T-helper 1 cell (primary cell): ENCODE data around the gene DDX25.
"Not testable (repeated sequence)": the region's sequence is repeated elsewhere in the genome, so short reads cannot be mapped to it uniquely, and the experiment has no call there.

Source experiments
- DNase-seq, 5 donors: peaks; one replicate each; pipeline ENCODE4 v3.0.0-alpha.2; 2012 to 2020
- total RNA-seq, 4 donors: gene quantifications; one replicate each; lab custom pipeline; 2026; lab: John Stamatoyannopoulos, UW

Gene DDX25
- 0 to 0.15 (median 0) reads per million in 4 donors for total RNA-seq

- peak in 1 of 5 donors; percentile 10 for DNase-seq
Measured at GRCh38 chr11:125903711-125904659, at the start of gene DDX25. TSS of gene DDX25 (plus strand) at chr11:125904508. CDS start at chr11:125904518, 10 bp downstream.

- DNase-seq, result not testable (repeated sequence)
Measured at GRCh38 chr11:125857670-125858069, 46.6 kb upstream of the DDX25 start.

- not testable (repeated sequence) for DNase-seq
Measured at GRCh38 chr11:125862786-125863185, 41.5 kb upstream of the DDX25 start.

GRCh38 chr11:125865354-125865753, 39.0 kb upstream of the DDX25 start:
- not testable (repeated sequence) for DNase-seq

DNA sequence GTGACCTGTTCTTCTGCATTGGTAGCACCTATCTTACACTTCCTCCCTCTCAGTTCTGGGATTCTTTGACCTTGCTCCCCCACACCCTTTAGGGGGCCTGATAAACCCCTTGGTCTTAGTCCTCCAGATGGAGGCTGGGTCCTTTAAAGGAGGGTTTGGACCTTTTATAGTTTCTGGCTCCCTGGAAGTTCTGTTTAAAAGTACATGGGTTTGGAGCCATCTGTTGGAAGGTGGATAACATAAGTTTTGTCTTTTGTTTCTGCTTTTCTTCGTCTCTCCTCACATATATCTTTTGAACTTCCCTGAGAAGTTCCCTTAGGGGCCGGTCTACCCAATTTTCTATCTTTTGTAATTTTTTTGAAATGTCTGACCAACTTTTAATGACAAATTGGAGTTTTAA, 34.8 kb upstream of the DDX25 start:
- no peak for DNase-seq

- peak in 1 of 5 donors; percentile 7 for DNase-seq
Measured at GRCh38 chr11:125871391-125872137, 32.7 kb upstream of the DDX25 start.

GRCh38 chr11:125872138-125872491, 32.2 kb upstream of the DDX25 start:
- DNase-seq, result no peak

GRCh38 chr11:125873881-125874555, 30.3 kb upstream of the DDX25 start:
- DNase-seq, result no peak

DNA sequence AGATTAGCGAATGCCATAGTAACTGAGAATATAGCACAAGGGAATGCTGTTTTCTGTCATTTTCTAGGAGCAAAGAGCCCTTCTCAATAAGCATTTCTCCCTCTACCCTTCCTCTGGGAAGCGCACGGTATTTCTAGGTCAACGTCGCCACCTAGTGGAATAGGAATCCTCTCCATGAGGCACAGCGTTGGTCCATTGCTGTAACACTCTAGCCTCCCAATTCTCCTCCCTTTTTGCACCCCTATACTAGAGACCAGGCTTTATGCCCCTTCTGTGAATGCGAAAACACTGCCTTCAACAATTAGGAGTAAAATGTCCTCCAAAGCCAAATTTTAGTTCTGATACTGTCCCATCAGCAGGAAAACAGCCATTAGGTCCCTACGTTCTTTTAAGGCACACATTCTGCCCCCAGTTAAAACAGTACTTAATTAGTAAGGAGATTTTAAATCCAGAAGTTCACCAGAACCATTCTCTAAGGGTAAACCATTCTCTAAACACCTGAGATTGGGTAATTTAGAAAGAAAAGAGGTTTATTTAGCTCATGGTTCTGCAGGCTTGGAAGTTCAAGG, 29.7 kb upstream of the DDX25 start:
- peak in 4 of 5 donors; percentile 13 to 39 (median 25) for DNase-seq

DNA sequence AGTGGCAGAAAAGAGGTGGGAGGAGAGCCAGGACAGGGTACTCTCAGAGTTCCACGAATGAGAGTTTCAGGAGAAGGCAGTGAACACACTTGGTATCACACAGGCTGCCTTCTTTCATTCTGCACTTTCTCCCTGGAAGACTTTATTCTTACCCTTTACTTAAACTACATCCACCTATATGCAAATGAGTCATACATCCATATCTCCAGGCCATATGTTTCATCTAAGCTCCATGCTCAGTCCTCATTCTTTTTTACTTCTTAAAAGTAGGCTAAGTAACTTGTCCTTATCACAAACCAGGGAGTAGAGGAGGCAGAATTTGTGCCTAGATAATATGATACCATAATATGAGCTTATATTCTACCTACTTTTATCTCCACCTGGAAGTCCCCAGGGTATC, 23.0 kb upstream of the DDX25 start:
- DNase-seq, result no peak

DNA sequence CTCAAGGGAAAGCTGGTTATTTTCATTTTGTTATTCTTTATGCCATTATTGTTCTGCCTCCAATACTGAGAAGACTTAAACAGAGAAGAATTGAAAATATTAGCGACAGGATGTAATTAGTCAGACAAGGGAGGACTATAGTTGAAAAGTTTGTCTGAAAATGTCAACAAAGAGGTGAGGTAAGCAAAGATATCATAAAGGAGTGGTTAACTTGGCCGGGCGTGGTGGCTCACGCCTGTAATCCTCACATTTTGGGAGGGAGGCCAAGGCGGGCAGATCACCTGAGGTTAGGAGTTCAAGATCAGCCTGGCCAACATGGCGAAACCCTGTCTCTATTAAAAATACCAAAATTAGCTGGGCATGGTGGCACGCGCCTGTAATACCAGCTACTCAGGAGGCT, 20.9 kb upstream of the DDX25 start:
- no peak for DNase-seq

DNA sequence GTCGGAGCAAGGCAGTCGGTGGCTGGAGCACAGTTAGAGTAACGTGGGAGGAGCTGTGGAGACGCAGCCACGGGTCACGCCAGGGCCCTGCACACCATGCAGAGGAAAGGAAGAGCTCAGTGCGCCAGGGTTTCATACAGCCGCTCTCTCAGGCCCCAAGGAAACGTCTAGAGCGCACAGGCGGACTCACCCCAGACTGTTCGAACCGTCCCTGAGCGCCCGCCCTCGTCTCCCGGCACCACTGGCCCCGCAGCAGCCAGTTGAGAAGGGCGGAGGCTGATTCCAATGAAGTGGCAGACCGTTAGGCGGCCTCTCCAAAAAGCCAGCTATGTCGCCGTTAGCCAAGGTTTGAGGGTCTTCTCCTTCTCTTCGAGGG, 17.3 kb upstream of the DDX25 start:
- DNase-seq, result peak; percentile 22 to 72 (median 33)

DNA sequence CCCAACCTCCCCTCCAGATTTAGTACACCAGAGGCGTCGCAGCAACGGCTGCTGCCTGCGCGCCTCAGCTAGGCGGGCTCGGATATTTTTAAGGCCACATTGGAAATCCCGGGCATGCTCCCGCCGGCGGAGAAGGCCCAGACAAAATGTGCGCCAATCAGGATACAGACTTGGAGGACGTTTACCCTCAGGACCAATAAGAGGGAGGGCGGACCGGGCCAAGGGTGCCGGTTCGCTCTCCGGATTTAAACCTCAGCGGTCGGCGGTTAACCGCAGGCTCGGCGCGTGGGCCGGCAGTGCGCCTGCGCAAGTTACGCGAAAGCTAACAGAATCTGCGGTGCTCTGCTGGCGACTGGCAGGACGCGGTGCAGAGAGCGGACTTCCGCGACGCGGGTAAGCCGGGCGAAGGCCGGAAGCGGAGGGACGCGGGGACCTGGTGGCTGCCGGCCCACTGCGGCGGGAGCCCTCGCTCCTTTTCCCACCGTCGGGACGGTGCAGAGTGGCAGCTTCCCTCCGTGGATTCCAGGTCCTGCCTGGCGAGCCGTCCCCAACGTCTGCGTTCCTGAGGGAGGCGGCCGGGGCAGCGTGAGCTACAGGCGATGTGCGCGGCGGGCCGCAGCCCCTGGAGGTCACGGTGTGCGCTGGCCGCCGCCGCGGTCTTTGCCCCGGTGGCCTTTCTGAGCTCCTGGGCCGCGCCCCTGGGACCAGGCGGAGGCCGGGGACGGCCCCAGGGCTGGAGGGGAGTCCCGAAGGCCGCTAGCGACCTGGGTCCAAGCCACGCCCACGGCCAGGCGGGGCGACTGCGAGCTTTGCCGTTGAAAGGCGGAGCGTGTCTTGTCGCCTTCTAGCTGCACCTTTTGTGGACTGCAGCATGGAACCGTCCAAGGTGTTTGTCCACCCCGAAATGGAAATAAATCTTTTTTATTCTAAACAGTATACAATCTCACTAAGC, 16.7 kb upstream of the DDX25 start, which contains the start of gene HYLS1:
TSS of gene HYLS1 (plus strand) at position 296 of the 952 bp plus-strand sequence. CDS start 11,701 bp downstream, outside the sequence.
- peak; percentile 86 to 99 (median 92) for DNase-seq

DNA sequence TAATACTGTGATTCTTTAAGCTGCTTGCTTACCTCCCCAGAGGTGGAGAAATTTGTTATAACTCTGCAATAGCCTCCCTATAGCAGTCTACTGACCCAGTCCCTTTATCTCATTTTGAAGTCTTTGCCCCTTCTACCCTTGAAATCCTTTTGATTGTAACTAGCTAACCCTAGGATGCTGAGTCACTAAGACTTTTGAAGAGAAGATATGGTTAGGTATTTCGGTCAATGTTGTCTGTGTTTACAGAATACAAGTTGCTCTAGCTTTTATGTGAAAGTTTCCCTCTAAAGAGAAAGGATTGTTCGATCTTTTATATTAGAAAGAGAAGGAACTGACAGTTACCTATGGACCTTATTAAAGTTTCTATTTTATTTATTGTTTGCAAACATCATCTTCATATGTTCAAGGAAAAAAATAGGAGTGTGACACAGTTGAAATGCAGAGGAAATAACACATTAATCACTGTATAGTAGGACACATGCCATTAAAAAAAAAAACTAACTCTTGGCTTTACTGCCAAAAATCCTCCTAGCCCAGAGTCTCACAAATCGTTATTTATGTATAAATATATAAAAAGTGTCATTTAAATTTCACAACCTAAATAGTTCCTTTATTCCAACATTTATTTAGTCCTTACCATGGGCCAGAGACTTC, 13.7 kb upstream of the DDX25 start:
- no peak for DNase-seq

DNA sequence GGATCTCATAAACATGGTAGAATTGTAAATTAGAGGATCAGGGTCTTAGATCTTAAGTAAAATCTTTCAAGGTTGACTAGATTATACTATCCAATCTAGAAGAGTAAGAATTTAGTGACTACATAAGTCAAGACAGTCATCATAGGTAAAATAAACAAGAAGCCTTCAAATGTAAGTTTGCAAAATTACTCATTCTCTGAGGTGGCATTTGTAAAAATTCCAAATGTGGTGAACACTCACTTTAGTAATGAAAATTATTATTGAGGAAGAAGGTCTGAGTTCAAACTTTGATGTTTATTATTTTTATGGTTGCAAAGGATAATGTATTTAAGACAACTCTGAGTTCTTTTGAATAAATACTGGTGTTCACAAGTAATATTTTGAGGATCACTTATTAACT, 12.2 kb upstream of the DDX25 start:
- DNase-seq, result no peak

DNA sequence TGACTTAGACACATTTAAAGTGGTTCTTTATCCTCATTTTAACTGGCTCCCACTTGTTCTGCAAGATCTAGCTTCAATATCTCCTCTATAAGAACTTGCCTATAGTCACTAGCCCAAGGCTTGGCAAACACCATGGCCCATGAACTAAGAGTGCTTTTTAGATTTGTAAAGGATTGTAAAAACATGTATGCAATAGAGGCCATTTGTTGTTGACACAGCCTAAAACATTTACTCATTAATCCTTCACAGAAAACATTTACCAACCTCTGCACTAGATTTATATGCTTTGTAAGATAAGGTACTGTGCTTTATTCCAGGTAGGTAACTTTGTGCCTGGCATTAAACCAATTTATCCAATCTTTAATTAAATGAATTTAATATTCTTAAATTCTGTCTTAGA, 11.3 kb upstream of the DDX25 start:
- no peak for DNase-seq

DNA sequence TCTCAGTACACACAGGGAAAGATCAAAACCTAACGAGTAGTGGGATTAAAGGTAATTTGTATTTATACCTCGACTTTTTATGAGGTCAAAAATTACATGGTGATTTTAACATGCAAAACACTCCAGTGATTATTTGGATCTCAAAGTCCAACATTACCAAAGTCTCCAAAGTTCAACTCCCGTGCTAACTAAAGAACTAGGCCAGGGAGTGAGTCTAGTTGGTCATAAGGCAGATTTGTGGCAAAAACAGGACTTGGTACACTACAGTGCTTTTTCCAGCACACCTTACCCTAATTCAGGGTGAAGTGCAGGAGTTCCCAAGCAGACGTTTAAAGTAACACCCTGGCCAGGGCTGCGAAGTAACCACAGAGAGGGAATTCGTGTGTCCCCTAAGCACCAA, 2.4 kb upstream of the DDX25 start:
- DNase-seq, result no peak

GRCh38 chr11:125902277-125902926, 1.9 kb upstream of the DDX25 start:
- no peak for DNase-seq

DNA sequence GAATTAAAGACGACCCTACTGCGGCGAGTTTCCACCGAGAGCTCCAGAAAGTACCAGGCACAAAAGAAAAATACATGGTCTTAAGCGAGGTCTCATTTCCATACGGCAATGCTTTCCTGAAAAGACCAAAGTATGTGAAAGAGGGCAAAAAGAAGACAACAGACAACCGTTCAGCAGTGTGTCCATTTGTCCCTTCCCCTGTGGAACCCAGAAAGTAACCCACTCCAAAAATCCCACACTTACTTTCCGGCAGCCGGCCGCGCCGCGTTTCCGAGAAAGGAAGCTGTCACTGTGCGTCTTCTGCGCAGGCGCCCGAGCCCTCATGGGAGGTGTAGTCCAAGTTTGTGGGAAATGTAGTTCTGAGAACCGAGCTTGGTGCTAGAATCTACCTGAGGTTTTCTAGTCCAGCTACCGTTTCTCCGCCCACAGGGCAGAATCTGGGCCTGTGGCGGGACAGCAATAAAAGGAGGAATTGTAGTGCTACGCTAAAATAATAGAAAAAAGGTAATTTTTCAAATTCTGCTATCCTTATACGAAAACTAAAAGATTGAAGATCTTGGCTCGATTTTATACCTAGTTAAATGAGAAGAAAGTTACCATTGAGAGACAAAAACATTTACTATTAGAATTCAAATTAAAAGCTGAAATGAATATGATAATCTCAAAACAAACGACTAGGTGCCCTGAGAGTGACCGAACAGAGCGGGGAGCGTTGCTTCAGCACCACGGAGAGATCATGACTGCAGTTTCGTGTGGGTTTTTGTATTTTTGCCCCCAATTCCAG, 1.2 kb upstream of the DDX25 start, which contains the start of gene PUS3:
TSS of gene PUS3 (minus strand) at position 280 of the 784 bp plus-strand sequence. CDS start 6,922 bp downstream, outside the sequence.
- DNase-seq, result peak; percentile 70 to 85 (median 79)
